Activated effector memory CD4-positive, alpha-beta T cell treated with anti-CD3 and anti-CD28 coated beads, Interleukin-2, amount 50 U/mL, for 16 hours (primary cell): ENCODE data around the gene PCSK9.

Experiments used
- DNase-seq: peaks from one replicate; pipeline ENCODE4 v3.0.0-alpha.2; 2020

PCSK9 gene

DNA sequence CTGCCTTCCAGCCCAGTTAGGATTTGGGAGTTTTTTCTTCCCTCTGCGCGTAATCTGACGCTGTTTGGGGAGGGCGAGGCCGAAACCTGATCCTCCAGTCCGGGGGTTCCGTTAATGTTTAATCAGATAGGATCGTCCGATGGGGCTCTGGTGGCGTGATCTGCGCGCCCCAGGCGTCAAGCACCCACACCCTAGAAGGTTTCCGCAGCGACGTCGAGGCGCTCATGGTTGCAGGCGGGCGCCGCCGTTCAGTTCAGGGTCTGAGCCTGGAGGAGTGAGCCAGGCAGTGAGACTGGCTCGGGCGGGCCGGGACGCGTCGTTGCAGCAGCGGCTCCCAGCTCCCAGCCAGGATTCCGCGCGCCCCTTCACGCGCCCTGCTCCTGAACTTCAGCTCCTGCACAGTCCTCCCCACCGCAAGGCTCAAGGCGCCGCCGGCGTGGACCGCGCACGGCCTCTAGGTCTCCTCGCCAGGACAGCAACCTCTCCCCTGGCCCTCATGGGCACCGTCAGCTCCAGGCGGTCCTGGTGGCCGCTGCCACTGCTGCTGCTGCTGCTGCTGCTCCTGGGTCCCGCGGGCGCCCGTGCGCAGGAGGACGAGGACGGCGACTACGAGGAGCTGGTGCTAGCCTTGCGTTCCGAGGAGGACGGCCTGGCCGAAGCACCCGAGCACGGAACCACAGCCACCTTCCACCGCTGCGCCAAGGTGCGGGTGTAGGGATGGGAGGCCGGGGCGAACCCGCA, at the start of gene PCSK9:
Gene PCSK9, plus strand, starts transcription at position 207 of the 741 bp plus-strand sequence. Its CDS starts 290 bp downstream, at position 497.
- no peak for DNase-seq

- DNase-seq: no peak
Measured at GRCh38 chr1:54989968-54990810, 49.2 kb upstream of the PCSK9 start.

- DNase-seq: no peak
Measured at GRCh38 chr1:54990916-54991315, 48.4 kb upstream of the PCSK9 start.

DNA sequence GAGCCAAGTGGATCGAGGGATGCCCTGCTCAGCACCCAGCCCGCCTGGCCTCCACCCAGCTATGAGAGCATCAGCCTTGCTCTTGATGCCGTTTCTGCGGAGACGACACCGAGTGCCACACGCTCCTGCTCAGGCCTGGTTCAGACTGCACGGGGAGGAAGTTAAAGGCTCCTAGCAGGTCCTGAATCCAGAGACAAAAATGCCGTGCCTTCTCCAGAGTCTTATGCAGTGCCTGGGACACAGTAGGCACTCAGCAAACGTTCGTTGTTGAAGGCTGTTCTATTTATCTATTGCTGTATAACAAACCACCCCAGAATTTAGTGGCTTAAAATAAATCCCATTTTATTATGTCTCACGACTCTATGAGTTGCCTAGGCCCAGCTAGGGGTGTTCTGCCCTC, 47.4 kb upstream of the PCSK9 start:
- no peak for DNase-seq

DNA sequence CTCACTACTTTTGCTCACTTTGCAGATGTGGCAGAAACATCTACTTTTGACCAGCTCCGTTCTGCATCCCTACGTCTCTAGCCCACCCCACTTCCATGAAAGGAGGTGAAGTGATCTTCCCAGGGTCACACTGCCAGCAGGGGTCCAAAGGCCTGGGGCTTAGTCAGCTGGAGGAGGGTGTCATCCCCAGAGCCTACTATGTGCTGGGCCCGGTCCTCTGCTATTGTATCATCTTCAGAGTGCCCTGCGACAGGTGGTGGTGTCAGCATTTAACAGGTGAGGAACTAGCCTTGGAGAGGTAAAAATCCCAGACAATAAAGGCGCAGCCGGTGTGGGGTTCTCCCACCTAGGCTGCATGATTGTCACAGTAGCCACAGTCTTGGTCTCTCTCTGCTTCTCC, 46.2 kb upstream of the PCSK9 start:
- no peak for DNase-seq

DNA sequence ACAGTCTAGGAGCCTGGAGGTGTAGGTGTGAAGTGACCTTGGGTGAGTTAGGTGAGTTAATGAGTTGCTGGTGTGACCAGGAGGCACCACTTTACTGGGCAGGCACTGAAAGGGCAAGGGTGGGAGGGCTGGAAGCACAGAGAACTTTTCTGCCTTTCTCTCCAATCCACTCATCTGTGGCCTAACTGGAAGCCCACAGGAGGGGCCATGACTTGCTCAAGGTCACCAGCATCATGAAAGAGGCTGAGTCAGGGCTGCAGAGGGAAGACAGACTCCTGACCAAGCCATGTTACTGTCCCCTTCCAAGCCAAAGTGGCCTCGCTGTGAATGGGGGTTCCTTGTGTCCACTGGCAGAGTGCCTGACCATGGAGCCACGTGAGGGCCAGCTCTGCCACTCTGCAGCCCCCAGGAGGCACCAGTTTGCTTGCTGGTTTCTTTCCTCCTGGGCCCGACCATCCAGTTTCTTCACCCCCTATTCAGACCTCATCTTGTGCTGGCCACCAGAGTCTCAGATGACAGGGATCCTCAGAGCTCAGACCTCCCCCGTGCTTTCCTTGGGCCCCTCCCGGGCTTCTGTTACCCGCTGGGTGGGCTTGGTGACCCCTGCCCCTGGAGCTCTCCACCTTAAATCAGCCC, 44.9 kb upstream of the PCSK9 start:
- DNase-seq: no peak

- DNase-seq: no peak
Measured at GRCh38 chr1:54995013-54995760, 44.2 kb upstream of the PCSK9 start.

DNA sequence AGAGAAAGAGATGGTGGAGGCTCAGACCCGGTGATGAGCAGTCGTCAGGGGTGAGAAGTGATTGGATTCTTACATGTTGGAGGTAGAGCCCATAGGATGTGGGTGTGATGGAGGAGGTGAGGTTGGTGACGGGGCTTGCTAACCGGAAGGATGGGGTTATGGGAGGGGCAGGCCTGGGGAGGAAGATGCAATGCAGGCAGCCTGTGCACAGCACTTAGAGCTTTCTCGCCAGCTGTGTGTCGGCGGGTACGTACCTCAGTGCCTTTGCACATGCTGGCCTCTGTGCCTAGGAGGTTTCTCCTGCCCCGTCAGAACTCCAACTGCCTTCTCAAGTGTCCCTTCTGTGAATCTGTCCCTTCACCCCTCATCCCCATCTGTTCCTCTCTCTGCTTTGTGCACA, 43.5 kb upstream of the PCSK9 start:
- DNase-seq: peak; percentile 72

DNA sequence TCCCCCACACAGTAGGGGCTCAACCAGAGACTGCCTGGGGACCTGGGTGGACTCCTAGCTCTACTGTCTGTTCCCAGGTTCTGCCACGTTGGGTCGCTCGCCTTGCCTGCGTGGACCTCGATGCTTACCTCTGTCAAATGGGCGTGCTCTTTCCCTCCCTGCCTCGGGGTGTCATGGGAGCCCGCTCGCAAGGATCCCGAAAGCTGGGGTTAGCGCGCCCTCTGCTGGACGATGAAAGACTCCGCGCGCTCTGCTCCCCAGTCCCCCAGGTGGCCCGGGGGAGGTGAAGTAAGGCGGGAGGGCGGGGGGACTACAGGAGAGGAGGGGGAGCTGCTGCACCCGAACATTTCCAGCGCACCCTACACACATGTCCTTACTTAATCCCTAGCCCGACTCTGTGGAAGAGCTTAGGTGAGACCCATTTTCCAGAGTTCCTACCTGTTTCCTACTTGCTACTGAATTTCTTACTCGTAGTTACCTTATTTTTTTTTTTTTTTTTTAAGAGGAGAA, 42.9 kb upstream of the PCSK9 start:
- peak; percentile 92 for DNase-seq

GRCh38 chr1:54996869-54997710, 42.3 kb upstream of the PCSK9 start:
- DNase-seq: no peak

DNA sequence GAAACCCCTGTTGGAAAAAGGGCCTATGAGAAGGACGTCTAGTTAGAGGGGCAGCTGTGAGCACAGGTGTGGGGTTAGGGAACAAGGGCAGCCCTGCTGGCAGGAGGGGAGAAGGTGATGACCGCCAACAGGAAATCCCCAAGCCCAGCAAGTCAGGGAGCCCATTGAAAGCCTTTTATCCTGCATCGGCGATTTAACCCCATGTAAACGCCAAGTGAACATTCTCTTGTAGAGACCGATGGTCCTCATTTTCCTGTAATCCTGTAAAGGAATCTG, 41.7 kb upstream of the PCSK9 start:
- no peak for DNase-seq

GRCh38 chr1:54998100-54998499, 41.2 kb upstream of the PCSK9 start:
- DNase-seq: no peak

GRCh38 chr1:54998677-54999076, 40.7 kb upstream of the PCSK9 start, which contains the start of gene BSND:
Gene BSND (plus strand): TSS chr1:54998933. CDS start chr1:54999187, 254 bp downstream.
- no peak for DNase-seq

DNA sequence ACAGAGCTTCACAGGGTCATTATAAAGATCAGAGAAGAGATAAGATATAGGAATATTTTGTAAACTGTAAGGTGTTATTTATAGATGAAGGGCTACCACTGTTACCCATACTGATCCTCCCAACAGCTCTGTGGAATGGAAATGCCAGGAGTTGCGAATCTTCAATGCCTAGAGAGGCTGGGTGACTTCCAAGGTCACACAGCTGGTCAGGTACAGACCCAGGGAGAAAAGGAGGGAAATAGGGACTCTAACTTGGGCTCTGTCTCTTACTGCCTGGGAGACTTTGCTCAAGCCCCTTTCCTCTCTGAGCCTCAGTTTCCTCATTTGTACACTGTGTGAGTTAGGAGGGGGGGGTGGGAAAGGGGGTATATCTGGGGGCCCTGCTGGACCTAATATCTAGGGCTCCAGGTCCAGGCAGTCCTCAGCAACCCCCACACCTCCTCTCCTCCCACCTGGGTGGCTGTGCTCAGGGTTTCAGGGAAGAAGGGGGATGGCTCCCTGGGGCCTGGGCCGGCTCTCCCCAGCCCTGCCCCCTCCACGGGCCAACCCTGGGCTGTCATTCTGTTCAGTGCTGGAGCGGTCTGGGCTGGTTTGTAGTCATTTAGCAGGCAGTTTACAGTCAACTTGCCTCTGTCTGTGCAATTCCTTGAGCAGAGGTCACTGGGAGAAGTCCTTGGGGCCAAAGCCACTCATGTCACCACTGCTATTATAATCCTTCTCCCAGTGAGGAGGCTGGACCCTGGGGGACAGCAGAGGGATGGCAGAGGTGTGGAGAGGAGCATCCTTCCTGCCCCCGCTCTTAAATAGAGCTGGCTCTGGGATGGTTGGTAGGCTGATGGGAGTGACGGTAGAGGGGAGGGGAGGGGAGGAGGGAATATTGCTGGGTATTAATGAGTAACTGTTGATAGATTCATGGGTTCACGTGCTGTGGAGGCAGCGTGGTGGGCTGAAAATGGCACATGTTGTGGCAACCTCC, 39.0 kb upstream of the PCSK9 start:
- no peak for DNase-seq

DNA sequence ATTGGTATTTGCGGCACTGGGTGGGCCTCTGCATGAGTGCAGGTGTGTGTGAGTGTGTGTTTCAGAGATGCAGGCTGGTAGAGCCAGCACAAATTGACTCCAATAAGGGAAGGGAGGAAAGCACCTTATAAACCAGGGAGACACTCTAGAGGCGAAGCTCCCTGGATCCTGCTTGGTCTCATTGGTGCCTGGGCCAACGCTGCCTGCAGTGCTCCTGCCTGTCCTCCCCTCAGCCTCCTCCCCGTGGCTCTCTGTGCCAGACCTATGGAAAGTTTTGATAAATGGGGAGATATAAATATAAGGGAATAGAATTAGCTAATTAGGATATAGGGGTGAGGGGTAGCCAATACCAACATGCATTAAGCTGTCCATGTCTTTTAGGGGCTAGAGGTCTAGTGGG, 38.0 kb upstream of the PCSK9 start:
- DNase-seq: no peak

GRCh38 chr1:55002686-55003085, 36.7 kb upstream of the PCSK9 start:
- no peak for DNase-seq

DNA sequence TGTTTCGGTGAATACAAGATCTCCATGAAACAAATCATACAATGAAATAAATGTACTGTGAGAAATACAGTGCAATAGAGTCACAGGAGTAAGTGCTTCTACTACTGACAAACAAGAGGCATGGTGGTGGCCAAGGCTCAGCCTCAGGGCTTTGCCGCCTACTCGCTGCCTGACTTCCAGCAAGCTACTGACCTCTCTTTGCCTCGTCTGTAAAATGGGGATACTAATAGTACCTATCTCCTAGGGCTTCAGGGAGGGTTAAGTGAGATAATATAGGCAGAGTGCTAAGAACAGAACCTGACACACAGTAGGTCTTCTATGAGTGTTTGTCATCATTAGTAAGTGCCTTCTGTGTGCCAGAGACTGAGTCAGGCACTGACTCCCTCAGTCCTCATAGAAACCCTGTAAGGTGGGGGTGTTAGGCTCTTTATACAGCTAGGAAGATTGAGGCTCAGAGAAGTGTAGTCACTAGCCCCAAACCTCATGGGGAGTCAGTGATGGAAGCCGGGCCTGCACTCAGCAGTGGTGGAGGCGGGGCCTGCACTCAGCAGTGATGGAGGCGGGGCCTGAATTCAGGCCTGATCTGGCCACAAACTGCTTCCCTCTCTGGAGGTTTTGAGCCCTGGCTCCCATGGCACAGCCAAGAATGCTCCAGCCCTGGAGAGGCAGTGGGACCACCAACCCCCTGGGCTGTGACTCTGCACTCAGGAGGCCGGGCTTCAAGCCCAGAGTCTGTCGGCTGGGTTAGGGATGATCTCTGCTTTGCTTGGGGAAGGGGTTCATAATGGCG, 33.8 kb upstream of the PCSK9 start:
- no peak for DNase-seq

- DNase-seq: no peak
Measured at GRCh38 chr1:55006931-55007330, 32.4 kb upstream of the PCSK9 start.

DNA sequence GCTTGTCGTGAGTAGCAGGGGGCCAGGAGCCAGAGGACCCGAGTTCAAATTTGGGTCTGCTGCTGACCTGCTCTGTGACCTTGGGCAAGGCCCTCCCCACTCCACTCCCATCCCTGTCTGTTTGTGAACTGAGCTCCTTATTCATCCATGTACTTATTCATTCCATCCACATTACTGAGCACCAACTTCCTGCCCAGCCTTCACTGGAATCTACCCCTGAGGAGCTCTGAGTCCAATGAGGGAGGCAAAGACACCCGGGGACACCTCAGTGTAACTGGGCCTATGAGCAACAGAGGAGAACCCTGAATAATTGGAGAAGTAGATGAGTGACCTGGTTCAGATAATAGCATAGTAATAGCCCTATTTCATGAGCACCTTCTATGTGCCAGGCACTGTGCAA, 31.7 kb upstream of the PCSK9 start:
- DNase-seq: no peak
